Measurements from ENCODE around the gene RNF103. TPM values are rescaled to one million over a fixed set of nuclear protein-coding genes. Genes with fewer than 3 reads are reported as not detected.
"Not testable (repeated sequence)": the region's sequence is repeated elsewhere in the genome, so short reads cannot be mapped to it uniquely, and the experiment has no call there.

RNF103 gene
- total RNA-seq, 2 experiments from 2014 or later, result 18.9 to 19.9 TPM

- Mint-ChIP-seq H3K4me3 (no peak overlapping the region), H3K36me3 (ENCODE audit: low read depth) (peaks cover 68% of the 10 kb centered on the region), H3K27me3 (no peaks in the 10 kb centered on the region), H3K27ac (no peak overlapping the region), H3K4me1 (peaks cover 26% of the 10 kb centered on the region), H3K9me3 (no peaks in the 10 kb centered on the region)
- no peak for DNase-seq
- ChIA-PET CTCF (no interaction called here), POLR2A (interaction anchor here (2.4 kb wide), 1 partner anchor 55 kb away, joined by 6 read pairs; no protein-coding TSS in a partner anchor)
These were observed 5.9 kb downstream of the RNF103 start for GRCh38 chr2:86617738-86618137.

- H3K36me3 Mint-ChIP-seq (ENCODE audit: low read depth), result peaks cover 64% of the 10 kb centered on the region
- no peaks in the 10 kb centered on the region for H3K27me3 Mint-ChIP-seq
- CTCF ChIA-PET, result interaction anchor here (0.5 kb wide), 1 partner anchor 1079 kb away, joined by 3 read pairs; no protein-coding TSS in a partner anchor
- no peak overlapping the region for H3K27ac Mint-ChIP-seq
- no peak for DNase-seq
- H3K9me3 Mint-ChIP-seq, result no peaks in the 10 kb centered on the region
- POLR2A ChIA-PET, result no interaction called here
- H3K4me3 Mint-ChIP-seq, result no peak overlapping the region
- peaks cover 26% of the 10 kb centered on the region for H3K4me1 Mint-ChIP-seq
These were observed 6.5 kb downstream of the RNF103 start for GRCh38 chr2:86617153-86617552.

- Mint-ChIP-seq H3K4me1 (peaks cover 25% of the 10 kb centered on the region), H3K27me3 (no peaks in the 10 kb centered on the region), H3K9me3 (no peaks in the 10 kb centered on the region), H3K36me3 (ENCODE audit: low read depth) (peaks cover 67% of the 10 kb centered on the region), H3K27ac (no peak overlapping the region), H3K4me3 (no peak overlapping the region)
- ChIA-PET CTCF (no interaction called here), POLR2A (no interaction called here)
- DNase-seq, result no peak
These were observed 7.2 kb downstream of the RNF103 start for GRCh38 chr2:86616502-86616901.

DNA sequence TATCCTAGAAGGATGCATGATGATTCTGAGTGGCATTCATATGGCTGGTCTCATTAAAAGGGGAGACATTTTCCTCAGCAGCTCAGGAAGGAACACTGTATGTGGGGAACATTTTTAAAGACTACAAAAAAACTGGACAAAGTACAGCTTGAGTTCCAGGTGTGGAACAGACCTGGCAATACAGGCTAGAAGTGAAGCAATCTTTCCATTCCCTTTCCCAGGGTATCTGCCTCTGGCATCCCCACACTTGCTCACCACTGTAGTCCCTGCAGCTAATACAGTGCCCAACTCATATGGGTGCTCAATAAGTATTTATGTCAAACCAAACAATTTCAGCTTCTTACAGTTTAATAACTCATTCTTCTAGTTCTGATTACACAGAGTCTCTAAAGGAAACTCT, 8.1 kb downstream of the RNF103 start:
- DNase-seq, result no peak
- ChIA-PET POLR2A (no interaction called here), CTCF (interaction anchor here (0.9 kb wide), 1 partner anchor 17 kb away, joined by 3 read pairs; no protein-coding TSS in a partner anchor)
- H3K9me3 Mint-ChIP-seq, result no peaks in the 10 kb centered on the region
- H3K36me3 Mint-ChIP-seq (ENCODE audit: low read depth), result peaks cover 76% of the 10 kb centered on the region
- H3K27ac Mint-ChIP-seq, result no peak overlapping the region
- no peaks in the 10 kb centered on the region for H3K27me3 Mint-ChIP-seq
- no peak overlapping the region for H3K4me3 Mint-ChIP-seq
- peaks cover 25% of the 10 kb centered on the region for H3K4me1 Mint-ChIP-seq

DNA sequence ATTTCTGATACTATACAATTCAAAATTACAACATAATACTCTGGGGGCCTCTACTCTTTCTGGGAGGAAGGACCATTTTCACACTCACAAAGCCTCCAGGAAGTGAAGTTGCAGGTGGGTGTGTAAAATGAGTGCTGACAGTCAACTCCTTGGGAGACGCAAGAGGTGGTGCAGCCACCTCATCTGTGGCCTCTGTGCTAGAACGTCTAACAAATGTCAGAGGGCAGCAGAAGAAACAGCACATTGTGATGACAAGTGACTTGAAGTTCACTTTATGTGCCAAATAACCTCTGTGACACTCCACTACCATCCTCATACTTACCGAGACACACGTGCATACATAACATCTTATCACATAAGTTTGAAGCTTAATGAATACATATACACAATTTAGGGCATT, 10.2 kb downstream of the RNF103 start:
- ChIA-PET CTCF (no interaction called here), POLR2A (interaction anchor here (1.6 kb wide), 1 partner anchor 9 kb away, joined by 6 read pairs; no protein-coding TSS in a partner anchor)
- H3K27me3 Mint-ChIP-seq, result no peaks in the 10 kb centered on the region
- H3K4me3 Mint-ChIP-seq, result no peak overlapping the region
- H3K4me1 Mint-ChIP-seq, result peaks cover 23% of the 10 kb centered on the region
- no peaks in the 10 kb centered on the region for H3K9me3 Mint-ChIP-seq
- H3K27ac Mint-ChIP-seq, result no peak overlapping the region
- DNase-seq, result no peak
- H3K36me3 Mint-ChIP-seq (ENCODE audit: low read depth), result peaks cover 72% of the 10 kb centered on the region

GRCh38 chr2:86610871-86611270, 12.8 kb downstream of the RNF103 start:
- no peak for DNase-seq
- Mint-ChIP-seq H3K27me3 (no peaks in the 10 kb centered on the region), H3K27ac (peak overlapping the region; percentile 5), H3K4me1 (peaks cover 15% of the 10 kb centered on the region), H3K4me3 (no peak overlapping the region), H3K9me3 (no peaks in the 10 kb centered on the region), H3K36me3 (ENCODE audit: low read depth) (peaks cover 62% of the 10 kb centered on the region)
- ChIA-PET CTCF (no interaction called here), POLR2A (interaction anchor here (0.8 kb wide), 1 partner anchor 48 kb away, joined by 3 read pairs; no protein-coding TSS in a partner anchor)

DNA sequence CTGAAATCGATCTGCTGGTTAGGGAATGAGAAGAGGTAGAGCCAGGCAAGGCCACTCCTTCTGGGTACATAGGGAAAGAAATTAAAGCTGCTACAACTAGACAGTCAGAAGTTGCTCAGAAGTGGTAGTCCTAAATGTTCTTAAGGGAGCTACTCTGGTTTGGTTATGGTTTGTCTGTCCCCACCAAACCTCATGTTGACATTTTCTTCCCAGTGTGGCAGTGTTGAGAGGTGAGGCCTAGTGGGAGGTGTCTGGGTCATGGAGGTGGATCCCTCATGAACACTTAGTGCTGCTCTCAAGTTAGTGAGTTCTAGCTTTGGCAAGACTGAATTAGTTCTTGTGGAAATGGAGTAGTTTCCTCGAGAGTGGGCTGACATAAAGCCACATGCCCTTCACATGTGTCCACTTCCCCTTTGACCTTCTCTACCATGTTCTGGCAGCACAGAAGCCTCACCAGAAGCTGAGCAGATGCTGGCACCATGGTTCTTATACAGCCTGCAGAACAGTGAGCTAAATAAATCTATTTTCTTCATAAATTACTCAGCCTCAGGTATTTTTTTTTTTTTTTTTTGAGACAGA, 14.7 kb downstream of the RNF103 start:
- POLR2A ChIA-PET, result interaction anchor here (1.0 kb wide), 1 partner anchor 14 kb away, joined by 5 read pairs; no protein-coding TSS in a partner anchor
- no peak for DNase-seq
- Mint-ChIP-seq H3K27me3 (no peaks in the 10 kb centered on the region), H3K27ac (no peak overlapping the region), H3K36me3 (ENCODE audit: low read depth) (peaks cover 65% of the 10 kb centered on the region), H3K4me3 (no peak overlapping the region), H3K4me1 (peaks cover 16% of the 10 kb centered on the region), H3K9me3 (no peaks in the 10 kb centered on the region)
- CTCF ChIA-PET, result no interaction called here

DNA sequence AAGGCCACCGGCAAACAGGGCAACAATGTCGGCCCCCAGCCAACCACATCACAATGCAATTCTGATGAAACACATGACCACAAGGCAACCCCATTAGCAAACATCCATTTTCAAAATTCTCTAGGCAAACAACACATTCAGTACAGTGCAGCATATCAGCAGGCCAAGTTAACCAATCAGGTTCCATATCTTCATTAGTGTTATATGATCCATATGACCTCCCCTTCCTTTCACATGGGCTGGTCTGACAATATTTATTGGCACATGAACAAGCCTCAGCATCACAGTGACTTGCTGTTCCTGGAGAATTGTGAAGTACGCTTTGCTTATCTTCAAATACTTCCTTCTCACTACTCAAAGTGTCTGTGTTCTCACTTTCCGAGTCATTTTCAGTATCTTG, 19.8 kb downstream of the RNF103 start:
- DNase-seq, result no peak
- CTCF ChIA-PET, result interaction anchor here (1.6 kb wide), 1 partner anchor 162 kb away, joined by 3 read pairs; the partner anchor contains the start of gene KDM3A
- Mint-ChIP-seq H3K36me3 (ENCODE audit: low read depth) (peaks cover 39% of the 10 kb centered on the region), H3K27me3 (no peaks in the 10 kb centered on the region), H3K9me3 (no peaks in the 10 kb centered on the region), H3K4me3 (no peak overlapping the region), H3K27ac (no peak overlapping the region), H3K4me1 (peaks cover 2% of the 10 kb centered on the region)
- POLR2A ChIA-PET, result no interaction called here

DNA sequence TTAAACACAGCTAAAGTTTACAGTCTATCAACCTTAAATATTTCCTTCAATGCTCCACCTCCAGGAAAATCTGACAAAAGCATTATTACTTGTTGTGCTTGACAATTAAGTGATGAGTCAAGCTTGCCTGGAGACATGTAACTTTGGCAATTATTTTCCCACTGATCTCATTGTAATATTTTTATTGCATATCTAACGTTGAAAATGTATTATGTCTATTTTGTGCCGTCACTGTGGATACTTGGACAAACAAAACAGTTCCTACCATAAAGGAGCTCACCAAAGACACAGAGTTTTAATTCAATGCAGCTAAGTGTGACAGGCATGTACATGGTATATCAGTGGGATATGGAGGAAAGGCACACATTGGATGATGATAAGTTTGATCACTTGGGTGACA, 24.7 kb downstream of the RNF103 start:
- H3K27ac Mint-ChIP-seq, result no peak overlapping the region
- peaks cover 6% of the 10 kb centered on the region for H3K27me3 Mint-ChIP-seq
- POLR2A ChIA-PET, result no interaction called here
- H3K4me1 Mint-ChIP-seq, result no peaks in the 10 kb centered on the region
- peaks cover 9% of the 10 kb centered on the region for H3K36me3 Mint-ChIP-seq (ENCODE audit: low read depth)
- H3K9me3 Mint-ChIP-seq, result no peaks in the 10 kb centered on the region
- H3K4me3 Mint-ChIP-seq, result no peak overlapping the region
- CTCF ChIA-PET, result interaction anchor here (1.1 kb wide), 1 partner anchor 17 kb away, joined by 3 read pairs; no protein-coding TSS in a partner anchor
- no peak for DNase-seq

DNA sequence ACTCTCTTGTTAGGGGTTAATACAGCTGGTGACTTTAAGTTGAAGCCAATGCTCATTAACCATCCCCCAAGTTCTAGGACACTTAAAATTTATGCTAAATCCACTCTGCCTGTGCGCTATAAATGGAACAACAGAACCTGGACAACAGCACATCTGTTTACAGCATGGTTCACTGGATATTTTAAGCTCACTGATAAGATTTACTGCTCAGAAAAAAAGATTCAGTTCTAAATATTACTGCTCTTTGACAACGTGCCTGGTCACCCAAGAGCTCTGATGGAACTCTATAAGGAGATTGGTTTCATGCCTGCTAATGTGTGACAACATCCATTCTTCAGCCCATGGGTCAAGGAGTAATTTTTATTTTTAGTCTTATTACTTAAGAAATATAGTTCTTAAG, 27.5 kb downstream of the RNF103 start:
- H3K9me3 Mint-ChIP-seq, result no peaks in the 10 kb centered on the region
- H3K4me1 Mint-ChIP-seq, result no peaks in the 10 kb centered on the region
- DNase-seq, result no peak
- H3K27me3 Mint-ChIP-seq, result peaks cover 15% of the 10 kb centered on the region
- H3K27ac Mint-ChIP-seq, result no peak overlapping the region
- no peak overlapping the region for H3K4me3 Mint-ChIP-seq
- H3K36me3 Mint-ChIP-seq (ENCODE audit: low read depth), result no peaks in the 10 kb centered on the region
- POLR2A ChIA-PET, result interaction anchor here (1.3 kb wide), 2 partner anchors 9 to 27 kb away, joined by 3 to 4 read pairs; no protein-coding TSS in a partner anchor
- CTCF ChIA-PET, result no interaction called here

DNA sequence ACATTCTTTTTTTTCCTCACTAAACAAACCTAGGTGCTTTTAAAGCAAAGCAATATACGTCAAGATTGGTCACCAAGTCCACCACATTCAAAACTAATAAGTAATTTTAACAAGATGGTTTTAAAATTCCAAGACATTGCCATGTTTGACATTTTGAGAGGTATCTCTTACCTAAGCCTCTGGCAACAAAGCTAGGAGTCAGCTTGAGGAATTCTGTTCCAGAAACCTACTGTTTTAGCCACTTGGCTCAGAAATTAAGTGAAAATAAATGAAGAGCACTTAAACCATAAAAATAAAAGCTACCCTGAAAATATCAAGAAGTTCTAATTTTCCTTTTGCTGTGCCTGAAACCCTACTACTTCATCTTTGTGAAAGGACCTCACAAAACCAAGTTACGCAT, 30.4 kb downstream of the RNF103 start:
- Mint-ChIP-seq H3K27ac (no peak overlapping the region), H3K4me3 (no peak overlapping the region), H3K27me3 (peaks cover 26% of the 10 kb centered on the region), H3K9me3 (peaks cover 2% of the 10 kb centered on the region), H3K4me1 (no peaks in the 10 kb centered on the region), H3K36me3 (ENCODE audit: low read depth) (no peaks in the 10 kb centered on the region)
- CTCF ChIA-PET, result no interaction called here
- no peak for DNase-seq
- POLR2A ChIA-PET, result no interaction called here

GRCh38 chr2:86592547-86593230, 31.0 kb downstream of the RNF103 start:
- no peak overlapping the region for H3K4me3 Mint-ChIP-seq
- H3K9me3 Mint-ChIP-seq, result peaks cover 2% of the 10 kb centered on the region
- no peak overlapping the region for H3K27ac Mint-ChIP-seq
- no peak for DNase-seq
- peaks cover 26% of the 10 kb centered on the region for H3K27me3 Mint-ChIP-seq
- no peaks in the 10 kb centered on the region for H3K36me3 Mint-ChIP-seq (ENCODE audit: low read depth)
- POLR2A ChIA-PET, result no interaction called here
- CTCF ChIA-PET, result no interaction called here
- no peaks in the 10 kb centered on the region for H3K4me1 Mint-ChIP-seq

- H3K9me3 Mint-ChIP-seq, DNase-seq, CTCF ChIA-PET, H3K4me3 Mint-ChIP-seq, H3K27ac Mint-ChIP-seq, H3K4me1 Mint-ChIP-seq: not testable (repeated sequence)
- POLR2A ChIA-PET, result interaction anchor here (1.3 kb wide), 1 partner anchor 33 kb away, joined by 4 read pairs; no protein-coding TSS in a partner anchor
- H3K27me3 Mint-ChIP-seq, result peaks cover 24% of the 10 kb centered on the region
- H3K36me3 Mint-ChIP-seq (ENCODE audit: low read depth), result peaks cover 13% of the 10 kb centered on the region
These were observed 34.0 kb downstream of the RNF103 start for GRCh38 chr2:86589701-86590100.
